Measurements from ENCODE around the gene YIF1B. TPM values are rescaled to one million over a fixed set of nuclear protein-coding genes. Genes with fewer than 3 reads are reported as not detected.

The YIF1B gene
- total RNA-seq, 3 donors from 2014 or later, result 20.5 to 28.8 (median 27.7) TPM

- intact Hi-C loops (cut with DNase I; ENCODE audit: low total_unique reads), result no loop called here
- Histone ChIP-seq H3K4me1 (peaks cover 0 to 16% of the 10 kb centered on the region in 2 donors), H3K27ac (peak overlapping the region; percentile 41 to 60), H3K9me3 (no peaks in the 10 kb centered on the region), H3K36me3 (no peaks in the 10 kb centered on the region), H3K27me3 (no peaks in the 10 kb centered on the region), H3K4me3 (no peak overlapping the region)
- peak in 1 of 2 donors; percentile 56 for DNase-seq (ENCODE audit: low spot score in 2 of 2)
- TF ChIP-seq POLR2A (IDR thresholded peaks at IDR 0.05) (no peak), CTCF (IDR thresholded peaks at IDR 0.05) (no peak), POLR2AphosphoS5 (IDR thresholded peaks at IDR 0.05) (no peak)
These were observed 21.7 kb downstream of the YIF1B start for GRCh38 chr19:38294090-38294489.

GRCh38 chr19:38293281-38293680 is 22.5 kb downstream of the YIF1B start:
- Histone ChIP-seq H3K9me3 (no peaks in the 10 kb centered on the region), H3K27me3 (no peaks in the 10 kb centered on the region), H3K4me3 (no peak overlapping the region), H3K36me3 (no peaks in the 10 kb centered on the region), H3K27ac (peak overlapping the region; percentile 27 to 93), H3K4me1 (peaks cover 0 to 16% of the 10 kb centered on the region in 2 donors)
- DNase-seq (ENCODE audit: low spot score in 2 of 2), result no peak
- intact Hi-C loops (cut with DNase I; ENCODE audit: low total_unique reads), result no loop called here
- no peak for TF ChIP-seq CTCF (IDR thresholded peaks at IDR 0.05)
- no peak for TF ChIP-seq POLR2A (IDR thresholded peaks at IDR 0.05)
- TF ChIP-seq POLR2AphosphoS5 (IDR thresholded peaks at IDR 0.05), result no peak

DNA sequence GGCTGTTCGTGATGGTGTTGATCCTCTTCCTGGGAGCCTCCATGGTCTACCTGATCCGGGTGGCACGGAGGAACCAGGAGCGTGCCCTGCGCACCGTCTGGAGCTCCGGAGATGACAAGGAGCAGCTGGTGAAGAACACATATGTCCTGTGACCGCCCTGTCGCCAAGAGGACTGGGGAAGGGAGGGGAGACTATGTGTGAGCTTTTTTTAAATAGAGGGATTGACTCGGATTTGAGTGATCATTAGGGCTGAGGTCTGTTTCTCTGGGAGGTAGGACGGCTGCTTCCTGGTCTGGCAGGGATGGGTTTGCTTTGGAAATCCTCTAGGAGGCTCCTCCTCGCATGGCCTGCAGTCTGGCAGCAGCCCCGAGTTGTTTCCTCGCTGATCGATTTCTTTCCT is 23.9 kb downstream of the YIF1B start:
- intact Hi-C loops (cut with DNase I; ENCODE audit: low total_unique reads), result no loop called here
- DNase-seq (ENCODE audit: low spot score in 2 of 2), result no peak
- H3K9me3 ChIP-seq, result no peaks in the 10 kb centered on the region
- TF ChIP-seq CTCF (IDR thresholded peaks at IDR 0.05) (peak in 1 of 3 donors; percentile 20), POLR2A (IDR thresholded peaks at IDR 0.05) (no peak), POLR2AphosphoS5 (IDR thresholded peaks at IDR 0.05) (no peak)
- H3K4me1 ChIP-seq, result peaks cover 0 to 16% of the 10 kb centered on the region in 2 donors
- no peak overlapping the region for H3K4me3 ChIP-seq
- no peaks in the 10 kb centered on the region for H3K36me3 ChIP-seq
- H3K27me3 ChIP-seq, result no peaks in the 10 kb centered on the region
- peak overlapping the region; percentile 93 for H3K27ac ChIP-seq

- TF ChIP-seq POLR2AphosphoS5 (IDR thresholded peaks at IDR 0.05) (peak; percentile 62 to 96 (median 70)), POLR2A (IDR thresholded peaks at IDR 0.05) (no peak), CTCF (IDR thresholded peaks at IDR 0.05) (no peak)
- Histone ChIP-seq H3K9me3 (no peaks in the 10 kb centered on the region), H3K4me1 (peaks cover 0 to 16% of the 10 kb centered on the region in 2 donors), H3K4me3 (peak overlapping the region in 1 of 3 donors; percentile 1), H3K27me3 (no peaks in the 10 kb centered on the region), H3K36me3 (no peaks in the 10 kb centered on the region), H3K27ac (peak overlapping the region; percentile 93)
- peak; percentile 89 to 93 for DNase-seq (ENCODE audit: low spot score in 2 of 2)
- intact Hi-C loops (cut with DNase I; ENCODE audit: low total_unique reads), result no loop called here
These were observed 25.1 kb downstream of the YIF1B start for GRCh38 chr19:38290631-38291147.

DNA sequence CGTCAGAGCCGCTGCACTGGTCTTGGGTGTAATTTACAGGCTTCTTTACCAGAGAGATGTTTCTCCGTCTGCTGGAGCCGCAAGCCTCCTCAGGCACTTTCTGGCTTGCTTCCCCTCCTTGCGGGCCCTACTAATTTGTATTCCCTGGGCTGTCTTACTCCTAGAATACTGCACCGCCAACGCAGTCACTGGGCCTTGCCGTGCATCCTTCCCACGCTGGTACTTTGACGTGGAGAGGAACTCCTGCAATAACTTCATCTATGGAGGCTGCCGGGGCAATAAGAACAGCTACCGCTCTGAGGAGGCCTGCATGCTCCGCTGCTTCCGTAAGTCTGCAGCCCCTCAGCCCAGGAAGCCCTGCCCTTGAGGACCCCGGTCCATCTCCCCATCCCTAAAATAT is 25.8 kb downstream of the YIF1B start:
- intact Hi-C loops (cut with DNase I; ENCODE audit: low total_unique reads), result no loop called here
- TF ChIP-seq POLR2A (IDR thresholded peaks at IDR 0.05) (no peak), CTCF (IDR thresholded peaks at IDR 0.05) (no peak), POLR2AphosphoS5 (IDR thresholded peaks at IDR 0.05) (no peak)
- Histone ChIP-seq H3K9me3 (no peaks in the 10 kb centered on the region), H3K36me3 (no peaks in the 10 kb centered on the region), H3K4me3 (no peak overlapping the region), H3K27me3 (no peaks in the 10 kb centered on the region), H3K27ac (peak overlapping the region; percentile 93), H3K4me1 (peaks cover 0 to 16% of the 10 kb centered on the region in 2 donors)
- no peak for DNase-seq (ENCODE audit: low spot score in 2 of 2)
